SK-N-MC (cell line): ENCODE measurements around the gene PPY.

Experiments used
- DNase-seq: peaks from one replicate; pipeline ENCODE4 v3.0.0-alpha.2; 2011; ENCODE audit warnings: low read depth, low spot score
- H3K27ac ChIP-seq: fragments of 200-600 bp; sonication (generic); 2 replicates; pipeline ENCODE4 v1.5.1; 2016; ENCODE audit warnings: mixed run types
- H3K36me3 ChIP-seq: fragments of 200-600 bp; sonication (generic); 2 replicates; pipeline ENCODE4 v1.6.1; 2017; ENCODE audit warnings: antibody characterized with exemption, low read length, mixed read lengths; ENCODE audit not compliant: insufficient read depth
- H3K4me3 ChIP-seq: fragments of 200-600 bp; sonication (generic); 2 replicates; pipeline ENCODE4 v1.5.1; 2016
- H3K9ac ChIP-seq: fragments of 200-600 bp; sonication (generic); 2 replicates; pipeline ENCODE4 v1.8.0; 2017; ENCODE audit warnings: mixed run types, mixed read lengths; ENCODE audit not compliant: insufficient read length
- H3K9me3 ChIP-seq: fragments of 200-600 bp; sonication (generic); 2 replicates; pipeline ENCODE4 v1.6.1; 2017; ENCODE audit warnings: low read depth, mild to moderate bottlenecking, antibody characterized with exemption, low read length, moderate library complexity, mixed read lengths
- EZH2 ChIP-seq: fragments of 200-600 bp; sonication (generic); IDR thresholded peaks from one replicate; pipeline ENCODE4 v1.6.1; 2017; ENCODE audit warnings: antibody characterized with exemption
- FOXP2 ChIP-seq: optimal IDR thresholded peaks from 2 replicates; pipeline ENCODE3; 2011; ENCODE audit warnings: mild to moderate bottlenecking, moderate library complexity; ENCODE audit not compliant: insufficient read depth; ENCODE audit errors: extremely low read length, control extremely low read depth
- POLR2AphosphoS5 ChIP-seq: IDR thresholded peaks from 2 replicates; pipeline ENCODE4 v1.6.1; 2012; ENCODE audit warnings: mild to moderate bottlenecking, low read depth, low read length, borderline replicate concordance

The PPY gene

GRCh38 chr17:43952724-43953666, 10.7 kb upstream of the PPY start:
- H3K27ac ChIP-seq: no peak overlapping the region
- no peak overlapping the region for H3K4me3 ChIP-seq
- no peak for DNase-seq

GRCh38 chr17:43952351-43952723, 10.1 kb upstream of the PPY start:
- Histone ChIP-seq H3K4me3 (no peak overlapping the region), H3K9me3 (no peaks in the 10 kb centered on the region), H3K36me3 (no peaks in the 10 kb centered on the region), H3K9ac (no peak overlapping the region), H3K27ac (no peak overlapping the region)
- no peak for DNase-seq
- TF ChIP-seq EZH2 (no peak), POLR2AphosphoS5 (no peak), FOXP2 (no peak)

More at GRCh38 chr17:43952724-43953666, 10.7 kb upstream of the PPY start:
- no peak overlapping the region for H3K9ac ChIP-seq
- no peaks in the 10 kb centered on the region for H3K36me3 ChIP-seq
- no peak for TF ChIP-seq FOXP2
- no peak for TF ChIP-seq POLR2AphosphoS5
- TF ChIP-seq EZH2: no peak
- H3K9me3 ChIP-seq: no peaks in the 10 kb centered on the region

- Histone ChIP-seq H3K9ac (no peak overlapping the region), H3K27ac (no peak overlapping the region), H3K4me3 (no peak overlapping the region), H3K36me3 (no peaks in the 10 kb centered on the region), H3K9me3 (no peaks in the 10 kb centered on the region)
- no peak for DNase-seq
- no peak for TF ChIP-seq FOXP2
- no peak for TF ChIP-seq EZH2
Observed at GRCh38 chr17:43951750-43952149, 9.5 kb upstream of the PPY start.

- no peak for DNase-seq
- Histone ChIP-seq H3K36me3 (no peaks in the 10 kb centered on the region), H3K9ac (no peak overlapping the region), H3K27ac (no peak overlapping the region), H3K4me3 (no peak overlapping the region), H3K9me3 (no peaks in the 10 kb centered on the region)
- TF ChIP-seq POLR2AphosphoS5: no peak
- TF ChIP-seq EZH2: no peak
- TF ChIP-seq FOXP2: no peak
Observed at GRCh38 chr17:43950554-43950953, 8.3 kb upstream of the PPY start.

- H3K9me3 ChIP-seq: no peaks in the 10 kb centered on the region
- H3K36me3 ChIP-seq: no peaks in the 10 kb centered on the region
- no peak overlapping the region for H3K4me3 ChIP-seq
- H3K27ac ChIP-seq: no peak overlapping the region
- no peak overlapping the region for H3K9ac ChIP-seq
- DNase-seq: no peak
- TF ChIP-seq FOXP2 (no peak), POLR2AphosphoS5 (no peak), EZH2 (no peak)
Observed at GRCh38 chr17:43949781-43950180, 7.5 kb upstream of the PPY start.

GRCh38 chr17:43946781-43947180, 4.5 kb upstream of the PPY start:
- Histone ChIP-seq H3K9ac (no peak overlapping the region), H3K4me3 (no peak overlapping the region), H3K27ac (no peak overlapping the region), H3K9me3 (no peaks in the 10 kb centered on the region), H3K36me3 (no peaks in the 10 kb centered on the region)
- no peak for DNase-seq
- no peak for TF ChIP-seq POLR2AphosphoS5
- no peak for TF ChIP-seq FOXP2
- TF ChIP-seq EZH2: no peak

- Histone ChIP-seq H3K9ac (no peak overlapping the region), H3K4me3 (no peak overlapping the region), H3K9me3 (no peaks in the 10 kb centered on the region), H3K27ac (no peak overlapping the region), H3K36me3 (no peaks in the 10 kb centered on the region)
- TF ChIP-seq EZH2 (no peak), FOXP2 (no peak), POLR2AphosphoS5 (no peak)
- DNase-seq: no peak
Observed at GRCh38 chr17:43945074-43945829, 3.0 kb upstream of the PPY start.

GRCh38 chr17:43940630-43941029, 1.6 kb downstream of the PPY start:
- Histone ChIP-seq H3K4me3 (no peak overlapping the region), H3K27ac (no peak overlapping the region), H3K9ac (no peak overlapping the region), H3K9me3 (no peaks in the 10 kb centered on the region), H3K36me3 (no peaks in the 10 kb centered on the region)
- no peak for DNase-seq
- TF ChIP-seq EZH2: no peak
- no peak for TF ChIP-seq POLR2AphosphoS5
- no peak for TF ChIP-seq FOXP2
